Measurements from ENCODE around the gene HIRA. TPM values are rescaled to one million over a fixed set of nuclear protein-coding genes. Genes with fewer than 3 reads are reported as not detected.

HIRA gene
- total RNA-seq, 1 experiment from 2014 or later = 15.1 TPM

DNA sequence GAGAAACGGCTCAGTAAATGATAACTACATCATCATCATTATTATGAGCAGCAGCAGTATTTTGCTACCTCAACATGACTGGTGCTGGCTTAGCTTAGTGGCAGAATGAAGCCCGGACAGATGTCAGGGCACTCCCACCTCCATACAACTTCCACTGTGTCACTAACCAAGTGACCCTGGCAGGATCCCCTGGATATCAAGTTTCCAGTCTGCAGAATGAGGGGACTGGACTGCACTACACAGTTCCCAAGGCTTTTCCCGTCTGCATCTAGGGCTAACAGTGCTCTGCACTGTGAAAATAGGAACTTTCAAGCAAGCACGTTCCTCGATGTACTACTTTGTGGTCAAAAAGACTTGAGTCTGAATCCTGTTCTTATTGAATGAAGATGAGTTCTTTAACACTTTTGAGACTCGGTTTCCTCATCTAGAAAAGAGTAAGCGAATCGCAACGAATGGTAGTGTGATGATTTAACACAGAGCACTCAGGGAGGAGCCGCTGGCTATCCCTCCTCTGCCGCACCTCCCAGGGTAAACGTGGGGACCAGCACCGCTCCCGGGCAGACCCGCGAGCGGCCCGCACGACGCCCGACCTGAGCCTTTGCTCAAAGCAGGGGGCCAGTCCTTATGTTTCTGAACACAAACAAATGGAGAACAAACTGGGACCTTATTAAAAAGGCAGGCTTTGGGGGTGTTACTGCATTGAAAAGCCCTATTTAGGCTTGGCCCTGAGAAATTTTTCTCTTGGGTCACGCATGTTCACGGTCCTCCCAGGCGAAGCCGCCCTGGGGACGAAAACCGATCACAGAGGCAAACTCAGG lies 140.9 kb downstream of the HIRA start:
- in situ Hi-C loops (cut with HindIII; ENCODE audit: low pct_unique_long_range_greater_than_20kb, low sequenced_read_pairs) = no loop called here

DNA sequence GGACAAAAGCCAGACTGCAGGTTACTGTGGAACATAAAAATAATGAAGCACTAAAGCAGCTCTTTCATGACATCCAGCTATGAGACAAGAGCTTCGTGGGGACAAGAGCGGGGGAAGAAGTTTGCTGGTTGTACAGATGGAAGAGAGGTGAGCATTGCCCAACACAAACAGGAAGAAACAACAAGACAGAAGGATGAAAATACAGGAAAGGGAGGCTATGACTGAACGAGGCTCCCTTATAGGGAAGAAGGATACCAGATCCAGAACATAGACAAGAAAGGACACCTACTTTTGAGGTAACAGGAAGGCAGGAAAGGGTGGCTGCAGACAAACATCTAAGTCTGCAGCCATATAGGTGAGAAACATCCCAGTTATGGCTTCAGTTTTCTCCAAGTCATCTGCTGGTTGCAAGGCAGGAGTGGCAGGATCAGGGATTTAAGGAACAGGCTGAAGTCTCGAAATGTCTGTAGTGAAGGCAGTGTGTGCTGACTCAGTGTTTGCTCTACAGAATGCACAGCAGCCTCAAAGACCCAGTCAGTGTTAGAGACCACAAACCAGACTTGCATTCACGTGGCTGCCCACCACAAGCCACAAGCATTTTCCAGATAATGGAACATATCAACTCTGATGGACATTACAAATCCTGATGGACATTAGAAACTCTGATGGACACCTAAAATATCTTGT lies 141.9 kb downstream of the HIRA start:
- peak; percentile 67 for DNase-seq (ENCODE audit: low read depth, low spot score)

More for the DNA sequence above, 140.9 kb downstream of the HIRA start:
- no peak for DNase-seq (ENCODE audit: low read depth, low spot score)

DNA sequence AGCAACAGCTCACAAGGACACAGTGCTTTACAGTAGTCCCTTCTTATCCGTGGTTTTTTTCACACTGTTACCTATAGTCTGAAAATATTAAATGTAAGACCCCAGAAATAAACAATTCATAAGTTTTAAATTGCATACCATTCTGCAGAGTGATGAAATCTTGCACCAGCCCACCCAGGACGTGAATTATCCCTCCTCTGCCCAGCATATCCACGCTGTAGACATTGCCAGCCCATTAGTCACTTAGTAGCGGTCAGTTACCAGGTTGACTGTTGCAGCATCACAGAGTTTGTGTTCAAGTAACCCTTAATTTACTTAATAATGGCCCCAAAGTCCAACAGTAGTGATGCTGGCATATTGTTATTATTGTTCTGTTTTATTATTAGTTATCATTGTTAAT lies 143.6 kb downstream of the HIRA start:
- in situ Hi-C loops (cut with HindIII; ENCODE audit: low pct_unique_long_range_greater_than_20kb, low sequenced_read_pairs) = no loop called here
- DNase-seq (ENCODE audit: low read depth, low spot score) = no peak

More for the DNA sequence above, 141.9 kb downstream of the HIRA start:
- in situ Hi-C loops (cut with HindIII; ENCODE audit: low pct_unique_long_range_greater_than_20kb, low sequenced_read_pairs) = no loop called here

GRCh38 chr22:19287076-19287707 lies 144.3 kb downstream of the HIRA start:
- DNase-seq (ENCODE audit: low read depth, low spot score) = no peak
- in situ Hi-C loops (cut with HindIII; ENCODE audit: low pct_unique_long_range_greater_than_20kb, low sequenced_read_pairs) = no loop called here

DNA sequence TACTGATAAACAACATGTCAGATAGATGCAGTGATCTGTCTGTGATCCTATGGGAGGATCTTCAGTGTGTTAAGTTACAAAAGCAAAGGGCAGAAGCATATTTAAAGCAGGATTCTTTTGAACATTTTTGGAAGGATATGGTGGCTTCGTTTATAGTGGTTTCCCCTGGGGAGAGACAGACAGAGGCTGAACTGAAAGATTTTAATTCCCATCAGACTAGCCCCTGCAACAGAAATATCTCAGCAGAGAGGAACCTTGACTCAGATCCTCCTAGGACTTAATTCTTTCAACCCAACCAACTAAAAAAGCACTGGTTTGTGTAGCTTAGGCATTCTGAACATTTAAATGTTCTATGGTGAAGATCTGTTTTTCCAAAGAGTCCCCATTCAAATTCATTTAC lies 145.7 kb downstream of the HIRA start:
- DNase-seq (ENCODE audit: low read depth, low spot score) = no peak
- in situ Hi-C loops (cut with HindIII; ENCODE audit: low pct_unique_long_range_greater_than_20kb, low sequenced_read_pairs) = no loop called here

Small RNA genes lying within 50 kb of the gene (small RNA-seq; reads per million reads assigned to genes)
- 0 to 0.05 reads per million in 2 experiments for gene RN7SL168P

Other genes starting within 250 kb of the HIRA start
- gene CLTCL1, start 140.0 kb downstream of the HIRA start, total RNA-seq (2014; rRNA removed; shearing (Covaris generic)) = 5.3 and 6.4 TPM in 2 replicates
- gene MRPL40, start 812 bp upstream of the HIRA start, total RNA-seq (2014; rRNA removed; shearing (Covaris generic)) = 106 and 113 TPM in 2 replicates
- gene C22orf39, start 16.0 kb upstream of the HIRA start, total RNA-seq (2014; rRNA removed; shearing (Covaris generic)) = 26.3 and 28.3 TPM in 2 replicates
- gene UFD1, start 47.5 kb upstream of the HIRA start, total RNA-seq (2014; rRNA removed; shearing (Covaris generic)) = 114 and 119 TPM in 2 replicates
- 36.5 and 44.2 TPM in 2 replicates for gene CDC45, start 48.2 kb upstream of the HIRA start, total RNA-seq (2014; rRNA removed; shearing (Covaris generic))
- gene CLDN5, start 92.7 kb upstream of the HIRA start, total RNA-seq (2014; rRNA removed; shearing (Covaris generic)) = not detected in 2 replicates

Data from SK-MEL-5 (cell line).